ENCODE results near the gene CECR2. TPM values are rescaled to one million over a fixed set of nuclear protein-coding genes. Genes with fewer than 3 reads are reported as not detected.

Gene CECR2
- total RNA-seq, 1 experiment from 2014 or later = 154 TPM

GRCh38 chr22:17586831-17587440 lies 217.7 kb downstream of the CECR2 start:
- no peak overlapping the region for H3T11ph ChIP-seq (ENCODE audit: low read length)
- H2AK5ac ChIP-seq (ENCODE audit: insufficient read length, low read length) = no peak overlapping the region
- no peak for DNase-seq
- no peak overlapping the region for H2BK5ac ChIP-seq (ENCODE audit: insufficient read length, low read length)
- no peaks in the 10 kb centered on the region for H3K23me2 ChIP-seq (ENCODE audit: insufficient read length, low read depth, low read length, poor library complexity, severe bottlenecking)
- H3K23ac ChIP-seq (ENCODE audit: insufficient read length, low read depth, low read length) = no peak overlapping the region
- H2BK12ac ChIP-seq (ENCODE audit: insufficient read length, low read depth, low read length) = no peak overlapping the region
- H3K14ac ChIP-seq (ENCODE audit: insufficient read depth, low read length) = no peak overlapping the region
- H3K4ac ChIP-seq (ENCODE audit: low read depth, low read length) = no peak overlapping the region
- no peak overlapping the region for H3K56ac ChIP-seq (ENCODE audit: insufficient read length, low read depth, low read length)
- H3K36me3 Mint-ChIP-seq (ENCODE audit: insufficient read depth in 1 of 3, low read depth in 3 of 3) = peaks cover 10 to 23% (median 14%) of the 10 kb centered on the region in 3 experiments; a peak in 6 of 7 replicates
- H3K4me2 ChIP-seq (ENCODE audit: insufficient read depth, insufficient read length, low read length) = no peak overlapping the region
- no peak overlapping the region for H2AFZ ChIP-seq (ENCODE audit: low read length)
- H4K20me1 ChIP-seq (ENCODE audit: control insufficient read depth, insufficient read depth, insufficient read length) = no peaks in the 10 kb centered on the region
- no peaks in the 10 kb centered on the region for H3K27me3 Mint-ChIP-seq (ENCODE audit: low read depth)
- H2BK20ac ChIP-seq (ENCODE audit: low read depth, low read length, poor library complexity, severe bottlenecking) = no peak overlapping the region
- H3K9ac ChIP-seq (ENCODE audit: extremely low read depth, insufficient read length, low read length) = no peak overlapping the region
- peaks cover 0 to 2% of the 10 kb centered on the region in 2 experiments; a peak in 1 of 4 replicates for H3K4me1 Mint-ChIP-seq
- no peak overlapping the region for H2BK120ac ChIP-seq (ENCODE audit: low read depth, low read length, poor library complexity, severe bottlenecking)
- no peak overlapping the region for H3K18ac ChIP-seq (ENCODE audit: insufficient read length, low read depth, low read length)
- H3K27me3 ChIP-seq (ENCODE audit: insufficient read depth, low read length) = no peaks in the 10 kb centered on the region
- no peak overlapping the region for H3K4me3 Mint-ChIP-seq
- H3K27ac ChIP-seq (ENCODE audit: insufficient read length, low read depth, low read length) = no peak overlapping the region
- no peak overlapping the region for H4K8ac ChIP-seq (replicated peaks; ENCODE audit: insufficient read length, low read depth, low read length)
- H4K91ac ChIP-seq (ENCODE audit: insufficient read length, low read depth, low read length) = no peak overlapping the region
- no peak overlapping the region for H4K5ac ChIP-seq (ENCODE audit: insufficient read length, low read depth, low read length)
- H3K79me2 ChIP-seq (ENCODE audit: insufficient read depth, low read length) = no peaks in the 10 kb centered on the region
- no peak overlapping the region; a peak in 1 of 7 replicates for H3K27ac Mint-ChIP-seq
- no CpG with 5 or more reads among the region's 14 CpGs for WGBS (ENCODE audit: extremely low coverage, insufficient read length, low lambda C conversion rate)
- no peaks in the 10 kb centered on the region for H3K4me1 ChIP-seq (ENCODE audit: insufficient read depth, low read length)
- no peaks in the 10 kb centered on the region for H3K79me1 ChIP-seq (ENCODE audit: insufficient read depth, low read depth, low read length, poor library complexity, severe bottlenecking)
- no peak overlapping the region for H2BK15ac ChIP-seq (ENCODE audit: low read depth, low read length)
- TF ChIP-seq, protein P1, sequence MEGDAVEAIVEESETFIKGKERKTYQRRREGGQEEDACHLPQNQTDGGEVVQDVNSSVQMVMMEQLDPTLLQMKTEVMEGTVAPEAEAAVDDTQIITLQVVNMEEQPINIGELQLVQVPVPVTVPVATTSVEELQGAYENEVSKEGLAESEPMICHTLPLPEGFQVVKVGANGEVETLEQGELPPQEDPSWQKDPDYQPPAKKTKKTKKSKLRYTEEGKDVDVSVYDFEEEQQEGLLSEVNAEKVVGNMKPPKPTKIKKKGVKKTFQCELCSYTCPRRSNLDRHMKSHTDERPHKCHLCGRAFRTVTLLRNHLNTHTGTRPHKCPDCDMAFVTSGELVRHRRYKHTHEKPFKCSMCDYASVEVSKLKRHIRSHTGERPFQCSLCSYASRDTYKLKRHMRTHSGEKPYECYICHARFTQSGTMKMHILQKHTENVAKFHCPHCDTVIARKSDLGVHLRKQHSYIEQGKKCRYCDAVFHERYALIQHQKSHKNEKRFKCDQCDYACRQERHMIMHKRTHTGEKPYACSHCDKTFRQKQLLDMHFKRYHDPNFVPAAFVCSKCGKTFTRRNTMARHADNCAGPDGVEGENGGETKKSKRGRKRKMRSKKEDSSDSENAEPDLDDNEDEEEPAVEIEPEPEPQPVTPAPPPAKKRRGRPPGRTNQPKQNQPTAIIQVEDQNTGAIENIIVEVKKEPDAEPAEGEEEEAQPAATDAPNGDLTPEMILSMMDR (conservative IDR thresholded peaks at IDR 0.05) = no peak
- no peaks in the 10 kb centered on the region for H3K9me3 ChIP-seq (ENCODE audit: control insufficient read depth, low read depth, low read length)
- no peaks in the 10 kb centered on the region for H3K9me3 Mint-ChIP-seq
